A673 (cell line): ENCODE measurements around the gene KHDC1. TPM values are rescaled to one million over a fixed set of nuclear protein-coding genes. Genes with fewer than 3 reads are reported as not detected.

Experiments
- BruUV-seq: library from RNA; stranded (reverse); fragments of 400-500 nt; replicated peaks from 2 replicates; lab custom pipeline; 2021; lab: Mats Ljungman, UMichigan
- CTCF ChIA-PET: fragments of 300-600 bp; sonication (Branson Sonifier 250); formaldehyde crosslinking; loops from one replicate; lab custom pipeline; 2022; ENCODE audit warnings: antibody characterized with exemption; lab: Charles Lee
- POLR2A ChIA-PET: fragments of 300-600 bp; sonication (Branson Sonifier 250); formaldehyde crosslinking; loops from one replicate; lab custom pipeline; 2022; ENCODE audit warnings: antibody characterized with exemption; ENCODE audit not compliant: low non-redundant PET; lab: Charles Lee
- DNase-seq: peaks from one replicate; pipeline ENCODE4 v3.0.0-alpha.2; 2015; ENCODE audit warnings: low spot score
- H3K27ac ChIP-seq: fragments of 200-600 bp; sonication (generic); 2 replicates; pipeline ENCODE4 v1.5.1; 2016; ENCODE audit warnings: mixed run types, low read depth, mild to moderate bottlenecking, mixed read lengths, antibody characterized with exemption, low read length; ENCODE audit not compliant: poor library complexity, severe bottlenecking
- H3K27me3 ChIP-seq: fragments of 200-600 bp; sonication (generic); replicated peaks from 2 replicates; pipeline ENCODE4 v1.6.1; 2017; ENCODE audit warnings: mixed run types, low read depth, mild to moderate bottlenecking, mixed read lengths, antibody characterized with exemption, low read length; ENCODE audit not compliant: insufficient read depth, poor library complexity
- H3K36me3 ChIP-seq: fragments of 200-600 bp; sonication (generic); 2 replicates; pipeline ENCODE4 v1.6.1; 2016; ENCODE audit warnings: mixed run types, mild to moderate bottlenecking, mixed read lengths, antibody characterized with exemption, low read length; ENCODE audit not compliant: insufficient read depth, poor library complexity, severe bottlenecking
- H3K4me1 ChIP-seq: fragments of 200-600 bp; sonication (generic); 2 replicates; pipeline ENCODE4 v1.6.1; 2017; ENCODE audit warnings: mixed run types, mild to moderate bottlenecking, mixed read lengths, antibody characterized with exemption, low read length; ENCODE audit not compliant: insufficient read depth, poor library complexity, severe bottlenecking
- H3K4me3 ChIP-seq: fragments of 200-600 bp; sonication (generic); 2 replicates; pipeline ENCODE4 v1.5.1; 2016; ENCODE audit warnings: low read depth, mixed run types, mild to moderate bottlenecking, mixed read lengths, low read length; ENCODE audit not compliant: poor library complexity, severe bottlenecking
- H3K9me3 ChIP-seq: fragments of 200-600 bp; sonication (generic); 2 replicates; pipeline ENCODE4 v1.6.1; 2016; ENCODE audit warnings: mixed run types, low read depth, mild to moderate bottlenecking, mixed read lengths, antibody characterized with exemption, low read length; ENCODE audit not compliant: poor library complexity, severe bottlenecking
- EZH2 ChIP-seq: fragments of 200-600 bp; sonication (generic); IDR thresholded peaks from 2 replicates; pipeline ENCODE4 v1.6.1; 2017; ENCODE audit warnings: borderline replicate concordance, low read depth, mild to moderate bottlenecking, mixed read lengths, antibody characterized with exemption, low read length; ENCODE audit not compliant: poor library complexity, severe bottlenecking
- intact Hi-C: fragments of 100-400 bp; cut with micrococcal nuclease; formaldehyde crosslinking; loops from one replicate; pipeline ENCODE4 v1.10.0; 2022; ENCODE audit not compliant: unreplicated experiment
- total RNA-seq: library from RNA; stranded (reverse); gene quantifications from 2 replicates; pipeline ENCODE4 v1.2.3, GENCODE V29; 2021
- TF ChIP-seq, protein P1 (sequence below): fragments of 300-800, 200-600 bp; sonication (generic); conservative IDR thresholded peaks from 2 replicates; pipeline ENCODE4 v1.5.1; 2017; ENCODE audit warnings: low read depth, mild to moderate bottlenecking, antibody characterized with exemption, low read length, moderate library complexity, mixed read lengths

The KHDC1 gene
- total RNA-seq, 1 experiment from 2014 or later = 11.1 TPM

DNA sequence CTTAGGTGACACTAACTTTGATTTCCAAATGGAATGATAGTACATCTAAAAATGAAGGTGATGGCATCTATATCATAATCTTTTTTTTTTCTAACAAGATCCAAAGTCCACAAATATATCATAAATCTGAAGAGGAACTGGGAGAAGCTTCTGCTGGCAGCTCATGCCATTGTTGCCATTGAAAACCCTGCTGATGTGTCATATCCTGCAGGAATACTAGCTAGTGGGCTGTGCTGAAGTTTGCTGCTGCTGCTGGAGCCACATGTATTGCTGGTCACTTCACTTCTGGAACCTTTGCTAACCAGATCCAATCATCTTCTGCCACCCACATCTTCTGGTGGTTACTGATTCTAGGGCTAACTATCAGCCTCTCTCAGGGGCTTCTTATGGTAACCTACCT is 27.4 kb upstream of the KHDC1 start:
- TF ChIP-seq EZH2 = no peak
- TF ChIP-seq, protein P1, sequence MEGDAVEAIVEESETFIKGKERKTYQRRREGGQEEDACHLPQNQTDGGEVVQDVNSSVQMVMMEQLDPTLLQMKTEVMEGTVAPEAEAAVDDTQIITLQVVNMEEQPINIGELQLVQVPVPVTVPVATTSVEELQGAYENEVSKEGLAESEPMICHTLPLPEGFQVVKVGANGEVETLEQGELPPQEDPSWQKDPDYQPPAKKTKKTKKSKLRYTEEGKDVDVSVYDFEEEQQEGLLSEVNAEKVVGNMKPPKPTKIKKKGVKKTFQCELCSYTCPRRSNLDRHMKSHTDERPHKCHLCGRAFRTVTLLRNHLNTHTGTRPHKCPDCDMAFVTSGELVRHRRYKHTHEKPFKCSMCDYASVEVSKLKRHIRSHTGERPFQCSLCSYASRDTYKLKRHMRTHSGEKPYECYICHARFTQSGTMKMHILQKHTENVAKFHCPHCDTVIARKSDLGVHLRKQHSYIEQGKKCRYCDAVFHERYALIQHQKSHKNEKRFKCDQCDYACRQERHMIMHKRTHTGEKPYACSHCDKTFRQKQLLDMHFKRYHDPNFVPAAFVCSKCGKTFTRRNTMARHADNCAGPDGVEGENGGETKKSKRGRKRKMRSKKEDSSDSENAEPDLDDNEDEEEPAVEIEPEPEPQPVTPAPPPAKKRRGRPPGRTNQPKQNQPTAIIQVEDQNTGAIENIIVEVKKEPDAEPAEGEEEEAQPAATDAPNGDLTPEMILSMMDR = no peak
- DNase-seq = no peak
- CTCF ChIA-PET = no interaction called here
- intact Hi-C loops = no loop called here
- Histone ChIP-seq H3K4me1 (no peaks in the 10 kb centered on the region), H3K27ac (no peak overlapping the region), H3K4me3 (no peak overlapping the region), H3K9me3 (no peaks in the 10 kb centered on the region), H3K27me3 (no peaks in the 10 kb centered on the region), H3K36me3 (peaks cover 3% of the 10 kb centered on the region)
- POLR2A ChIA-PET = no interaction called here
- no TSS peak for BruUV-seq

DNA sequence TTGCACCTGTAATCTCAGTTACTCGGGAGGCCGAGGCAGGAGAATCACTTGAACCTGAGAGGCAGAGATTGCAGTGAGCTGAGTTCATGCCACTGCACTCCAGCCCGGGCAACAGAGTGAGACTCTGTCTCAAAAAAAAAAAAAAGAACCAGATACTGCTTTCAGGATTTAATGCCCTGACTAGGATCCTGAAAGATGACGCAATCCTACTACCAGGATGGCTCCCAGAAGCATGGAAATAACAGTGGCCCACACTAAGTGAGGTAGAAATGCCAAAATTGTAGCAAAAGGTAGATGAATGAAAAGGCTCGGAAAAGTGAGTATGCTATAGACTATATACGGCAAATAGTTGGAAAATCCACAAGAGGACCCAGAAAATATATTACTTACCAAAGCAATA is 23.8 kb upstream of the KHDC1 start:
- Histone ChIP-seq H3K27ac (no peak overlapping the region), H3K9me3 (no peaks in the 10 kb centered on the region), H3K27me3 (no peaks in the 10 kb centered on the region), H3K4me1 (no peaks in the 10 kb centered on the region), H3K4me3 (no peak overlapping the region), H3K36me3 (no peaks in the 10 kb centered on the region)
- no TSS peak for BruUV-seq
- no peak for DNase-seq
- intact Hi-C loops = loop anchor here (5.0 kb wide), 2 partner anchors 41 to 101 kb away; no protein-coding TSS in a partner anchor
- ChIA-PET POLR2A (no interaction called here), CTCF (no interaction called here)
- no peak for TF ChIP-seq EZH2
- TF ChIP-seq, protein P1 = no peak

DNA sequence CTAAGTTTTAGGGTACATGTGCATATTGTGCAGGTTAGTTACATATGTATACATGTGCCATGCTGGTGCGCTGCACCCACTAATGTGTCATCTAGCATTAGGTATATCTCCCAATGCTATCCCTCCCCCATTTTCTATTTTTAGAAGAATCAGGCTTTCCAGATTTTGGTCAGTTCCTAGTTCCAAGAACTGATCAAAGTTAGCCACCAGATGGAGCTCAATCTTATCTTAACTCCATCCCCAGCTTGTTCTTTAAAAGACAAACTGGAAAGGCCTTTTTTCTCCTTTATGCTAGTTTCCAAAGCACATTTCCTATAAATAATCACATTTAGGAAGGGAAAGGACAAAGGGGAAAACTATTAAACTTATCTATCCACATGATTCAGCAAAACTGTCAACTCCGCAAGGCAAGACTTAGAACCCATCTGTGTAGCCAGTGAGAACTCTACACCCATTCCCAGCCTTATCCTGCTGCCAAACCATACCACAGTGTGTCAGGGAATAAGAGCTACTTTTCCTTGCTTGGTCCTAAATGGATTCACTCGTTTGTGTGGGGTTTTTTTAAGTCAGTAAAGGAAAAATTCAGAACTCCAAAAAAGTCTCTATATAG is 22.8 kb upstream of the KHDC1 start:
- POLR2A ChIA-PET = interaction anchor here (0.6 to 0.7 kb wide), 2 partner anchors 637 to 669 kb away, joined by 3 read pairs; no protein-coding TSS in a partner anchor
- no peak overlapping the region for H3K4me3 ChIP-seq
- no peak for TF ChIP-seq EZH2
- TF ChIP-seq, protein P1 = peak; percentile 55
- H3K4me1 ChIP-seq = no peaks in the 10 kb centered on the region
- no peaks in the 10 kb centered on the region for H3K36me3 ChIP-seq
- H3K27me3 ChIP-seq = no peaks in the 10 kb centered on the region
- peak; percentile 67 for DNase-seq
- BruUV-seq = no TSS peak
- H3K27ac ChIP-seq = no peak overlapping the region
- no peaks in the 10 kb centered on the region for H3K9me3 ChIP-seq
- intact Hi-C loops = loop anchor here (5.0 kb wide), 2 partner anchors 42 to 102 kb away; no protein-coding TSS in a partner anchor
- CTCF ChIA-PET = interaction anchor here (0.5 to 1.7 kb wide), 6 partner anchors 24 to 657 kb away, joined by 3 to 15 read pairs (median 4); no protein-coding TSS in a partner anchor
